HG03439 (cell line): ENCODE results near the gene ARHGEF26.

Experiments
- ATAC-seq: cut with Tn5 transposase; IDR thresholded peaks from one replicate; pipeline ENCODE4 v1.9.1; 2021; ENCODE audit warnings: mild to moderate bottlenecking, moderate library complexity; ENCODE audit not compliant: unreplicated experiment

ARHGEF26 gene

DNA sequence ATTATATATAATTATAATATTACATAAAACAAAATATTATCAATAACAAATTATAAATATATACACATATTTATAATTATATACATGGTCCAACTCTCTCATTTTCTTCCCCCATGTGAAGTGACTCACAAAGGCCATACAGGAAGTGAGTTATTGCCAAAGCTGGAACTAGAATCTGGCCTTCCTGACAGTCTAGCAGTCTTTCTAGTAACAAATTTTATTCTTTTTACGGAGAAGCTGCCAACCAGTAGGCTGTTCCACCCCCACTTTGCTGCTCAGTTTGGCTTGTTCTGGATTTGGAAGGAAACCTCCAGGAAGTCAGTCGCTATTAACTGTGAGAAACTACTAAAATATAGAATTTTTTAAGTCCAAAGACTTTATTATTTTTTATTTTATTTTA is 123.5 kb downstream of the ARHGEF26 start:
- no peak for ATAC-seq

DNA sequence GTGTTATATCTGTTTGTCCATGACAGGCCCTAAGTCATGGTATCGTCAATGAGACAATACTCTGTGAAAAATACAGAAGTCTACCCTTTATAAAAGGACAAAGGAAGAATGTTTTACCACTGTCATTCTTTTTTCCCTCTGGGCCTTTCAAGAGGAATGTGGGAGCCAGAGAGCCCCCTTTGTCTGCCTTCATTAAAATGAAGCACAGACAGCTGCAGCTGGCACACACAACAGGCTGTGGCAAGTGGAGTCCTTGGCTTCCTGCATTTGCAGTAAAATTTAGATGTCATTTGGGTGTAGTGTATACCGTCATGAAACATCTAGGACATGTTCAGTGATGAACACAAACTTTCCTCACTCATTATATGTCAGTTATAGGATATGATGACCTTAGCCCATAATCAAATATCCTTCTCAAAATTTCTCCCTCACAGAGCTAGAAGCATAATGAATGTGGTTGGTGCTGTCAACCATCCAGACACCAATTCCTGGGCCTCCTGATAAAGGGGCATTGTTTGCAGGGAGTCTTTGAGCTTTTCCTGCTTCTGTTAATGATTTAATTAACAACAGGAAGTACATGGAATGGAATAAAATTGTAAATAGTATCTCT is 126.7 kb downstream of the ARHGEF26 start:
- ATAC-seq, result no peak

DNA sequence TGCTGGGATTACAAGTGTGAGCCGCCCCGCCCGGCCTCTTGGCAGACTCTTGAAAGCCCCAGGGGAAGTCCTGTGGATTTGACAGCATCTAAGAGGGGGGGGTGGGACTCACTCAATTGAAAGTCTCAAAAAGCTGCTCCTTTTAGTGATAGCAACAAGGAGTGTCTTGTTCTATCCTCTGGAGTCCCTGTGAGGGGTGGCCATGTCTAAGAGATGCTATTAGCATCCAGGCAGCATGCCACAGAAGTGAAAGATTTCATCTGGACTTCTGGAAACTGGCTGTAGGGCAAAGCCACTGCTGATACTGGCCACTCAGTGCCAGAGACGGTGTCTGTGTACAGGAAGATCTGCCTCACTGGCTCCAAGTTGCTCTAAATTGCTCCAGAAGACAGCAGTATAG is 129.1 kb downstream of the ARHGEF26 start:
- ATAC-seq, result no peak

DNA sequence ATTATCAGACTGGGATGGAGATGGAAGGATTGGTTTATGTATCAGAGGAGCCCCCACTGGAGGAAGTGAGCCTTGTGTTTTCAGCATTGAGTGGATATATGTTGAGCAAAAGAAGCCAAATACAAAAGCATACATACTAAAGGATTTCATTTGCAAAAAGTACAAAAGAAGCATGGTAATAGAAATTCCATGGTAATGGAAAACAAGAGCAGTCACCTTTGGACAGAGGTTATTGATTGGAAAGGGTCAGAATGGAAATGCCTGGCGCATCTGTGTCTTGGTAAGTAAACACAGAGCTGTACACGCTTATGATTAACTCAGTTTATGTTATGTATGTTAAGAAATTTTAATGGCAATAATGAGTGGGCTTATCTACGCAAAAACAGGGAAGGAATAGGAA is 130.4 kb downstream of the ARHGEF26 start:
- no peak for ATAC-seq

DNA sequence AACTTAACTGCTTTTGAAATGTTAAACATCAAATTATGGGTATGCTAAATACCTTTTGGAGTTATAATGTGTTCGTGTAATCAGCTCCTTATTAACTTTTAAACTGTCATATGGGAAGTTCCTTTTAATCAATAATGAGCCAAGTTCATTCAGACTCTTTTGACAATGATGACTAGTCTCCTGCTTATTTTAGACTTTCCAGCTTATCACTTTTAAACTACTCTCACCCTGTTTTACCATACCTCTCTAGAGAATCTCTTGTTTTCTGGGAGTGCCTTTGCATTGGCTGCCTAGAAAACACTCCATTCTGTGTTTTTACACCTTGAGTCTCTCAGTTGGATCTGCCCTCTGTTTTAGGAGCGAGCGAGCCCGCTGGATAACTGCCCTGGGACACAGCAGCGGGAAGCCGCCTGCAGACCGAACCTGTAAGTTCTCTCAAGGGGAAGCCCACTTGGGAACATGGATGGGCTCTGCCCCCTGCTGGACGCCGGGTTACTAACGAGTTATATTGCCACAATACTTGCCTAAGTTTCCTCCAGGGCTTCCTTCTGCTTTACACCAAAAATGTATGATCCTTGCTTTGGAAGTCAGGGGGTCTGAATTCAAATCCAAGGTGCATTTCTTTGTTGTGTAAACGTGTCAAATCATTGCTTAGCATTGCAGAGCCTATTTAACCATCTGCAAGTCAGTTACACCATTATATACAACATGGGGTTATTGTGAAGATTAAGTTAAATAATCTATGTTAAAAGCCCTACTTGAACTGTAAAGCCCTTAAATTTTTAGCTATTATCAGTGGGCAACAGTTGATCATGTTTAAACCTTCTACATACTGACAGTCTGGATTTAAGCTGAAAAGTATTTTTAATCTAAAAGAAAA is 131.8 kb downstream of the ARHGEF26 start:
- ATAC-seq, result peak; percentile 87

DNA sequence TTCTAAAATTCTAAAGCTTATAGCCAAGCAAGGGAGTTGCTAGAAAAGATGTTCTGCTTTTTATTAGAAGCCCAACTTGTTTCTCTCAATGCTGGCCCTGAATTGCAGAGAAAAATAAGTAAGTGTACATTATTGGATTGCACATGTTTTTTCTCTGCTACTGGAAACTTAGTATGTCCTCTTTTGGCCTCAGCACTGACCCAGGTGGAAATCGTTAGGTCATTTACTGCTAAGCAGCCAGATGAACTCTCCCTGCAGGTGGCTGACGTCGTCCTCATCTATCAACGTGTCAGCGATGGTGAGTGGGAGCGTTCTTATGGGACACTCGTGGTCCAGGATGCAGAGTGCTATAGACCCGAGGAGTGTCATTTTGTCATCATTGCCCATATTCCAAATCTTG is 133.3 kb downstream of the ARHGEF26 start:
- no peak for ATAC-seq

DNA sequence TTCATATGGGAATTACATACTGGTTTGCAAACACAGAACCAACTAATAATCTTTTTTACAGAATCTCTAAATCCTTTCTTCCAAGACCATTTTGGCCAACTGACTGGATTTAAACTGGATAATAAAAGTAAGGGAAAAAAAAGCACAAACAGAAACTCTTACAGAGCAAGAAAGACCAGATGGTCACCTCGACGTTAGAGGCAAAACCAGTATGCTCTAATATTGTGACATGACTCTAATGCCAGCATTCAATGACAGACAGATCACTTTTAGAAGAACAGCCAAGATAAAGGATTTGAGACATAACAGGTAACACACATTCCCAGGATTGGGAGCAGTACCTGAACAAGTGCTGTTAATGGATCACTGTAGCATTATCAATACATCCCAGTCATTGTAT is 152.2 kb downstream of the ARHGEF26 start:
- no peak for ATAC-seq

DNA sequence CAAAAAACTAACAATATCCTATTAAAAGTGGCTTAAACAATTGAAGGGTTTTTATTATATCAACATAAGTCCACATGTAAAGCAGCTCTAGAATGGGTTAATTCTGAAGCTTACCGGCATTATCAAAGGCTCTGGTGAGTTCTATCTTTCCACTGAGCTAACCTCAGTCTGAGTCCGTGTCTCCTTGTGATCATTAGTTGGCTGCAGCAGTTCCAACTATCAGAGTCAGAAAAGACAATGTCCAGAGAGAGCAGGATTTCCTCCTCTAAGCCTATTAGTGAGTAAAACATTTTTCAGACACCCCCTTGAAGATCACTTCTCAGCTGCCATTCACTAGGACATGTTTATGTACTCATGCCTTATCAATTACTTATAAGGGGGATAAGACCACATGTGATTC is 153.2 kb downstream of the ARHGEF26 start:
- ATAC-seq, result no peak

DNA sequence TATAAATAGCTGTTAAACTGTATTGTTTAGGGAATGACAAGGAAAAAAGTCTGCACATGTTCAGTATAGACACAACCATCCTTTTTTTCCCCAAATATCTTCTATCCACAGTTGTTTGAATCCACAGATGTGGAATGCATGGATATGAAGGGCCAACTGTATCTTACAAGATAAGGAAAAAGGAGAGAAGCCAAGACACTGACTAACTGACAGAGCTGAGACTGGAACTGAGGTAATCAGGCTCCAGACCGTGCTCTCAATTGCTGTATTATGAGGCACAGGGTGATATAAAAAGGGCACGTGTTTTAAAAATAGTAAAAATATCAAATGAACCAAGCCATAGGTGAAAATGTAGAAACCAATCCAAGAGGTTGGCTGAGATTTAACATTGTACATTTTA is 154.1 kb downstream of the ARHGEF26 start:
- no peak for ATAC-seq

DNA sequence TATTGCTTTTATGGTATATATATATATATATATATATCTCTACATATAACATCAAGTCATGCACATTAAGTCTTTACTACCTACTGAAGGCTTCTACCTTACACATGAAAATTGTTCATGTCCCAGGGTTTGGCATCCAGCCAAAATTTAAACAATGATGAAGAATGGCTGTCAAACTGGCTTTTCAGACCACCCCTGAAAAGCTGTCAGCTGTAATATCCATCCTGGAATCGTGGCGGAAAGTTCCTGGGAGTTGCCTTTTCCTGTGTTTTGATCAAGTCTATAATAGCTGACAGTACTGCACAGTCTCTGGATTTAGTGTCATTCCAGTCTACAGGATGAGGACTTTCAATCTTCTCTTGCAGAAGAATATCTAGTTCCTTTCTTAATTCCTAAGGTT is 154.8 kb downstream of the ARHGEF26 start:
- ATAC-seq, result no peak

DNA sequence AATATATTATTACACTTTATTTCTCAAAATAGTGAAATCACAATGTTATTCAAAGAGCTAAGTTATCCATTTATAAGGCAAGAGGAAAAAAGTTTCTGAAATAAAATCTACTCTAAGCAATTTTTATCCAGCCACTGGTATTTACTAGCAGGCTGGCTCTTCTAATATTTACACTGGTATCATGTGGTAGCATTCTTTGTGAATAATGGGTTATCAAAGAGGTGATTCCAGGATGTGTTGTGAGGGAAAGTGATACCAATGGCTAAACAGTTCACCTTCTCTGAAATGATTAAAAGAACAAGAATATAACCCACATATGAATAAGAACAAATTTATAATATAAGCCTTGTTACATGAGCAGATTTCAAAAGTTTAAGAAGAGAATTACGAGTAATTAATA is 159.0 kb downstream of the ARHGEF26 start:
- ATAC-seq, result no peak

DNA sequence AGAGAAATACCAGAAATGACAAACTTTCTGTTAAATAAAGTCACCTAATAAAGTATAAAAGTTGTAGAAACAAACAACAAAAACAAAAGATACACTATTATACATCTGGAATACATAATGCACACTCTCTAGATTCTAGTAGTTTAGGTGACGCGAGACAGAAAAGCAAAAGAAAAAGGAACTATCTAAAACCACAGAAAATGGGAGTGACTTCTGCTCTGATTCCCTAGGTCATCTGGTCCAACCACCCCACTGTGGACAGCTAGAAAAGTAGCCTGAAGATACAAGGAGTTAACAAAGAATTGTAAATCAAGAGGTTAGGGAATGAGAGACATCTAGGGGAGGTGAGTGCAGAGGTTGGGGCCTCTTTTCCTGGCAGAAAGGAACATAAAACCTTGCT is 164.0 kb downstream of the ARHGEF26 start:
- ATAC-seq, result no peak

DNA sequence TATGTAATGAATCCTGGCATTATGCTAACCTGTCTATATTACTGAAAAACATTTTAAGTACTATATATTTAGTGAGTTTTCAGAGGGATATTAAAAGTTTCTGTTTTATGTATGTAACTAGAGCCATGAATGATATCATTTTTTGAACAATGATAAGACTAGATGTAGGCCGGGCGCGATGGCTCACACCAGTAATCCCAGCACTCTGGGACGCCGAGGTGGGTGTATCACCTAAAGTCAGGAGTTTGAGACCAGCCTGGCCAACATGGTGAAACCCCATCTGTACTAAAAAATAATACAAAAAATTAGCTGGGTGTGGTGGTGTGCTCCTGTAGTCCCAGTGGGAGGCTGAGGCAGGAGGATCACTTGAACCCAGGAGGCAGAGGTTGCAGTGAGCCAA is 169.0 kb downstream of the ARHGEF26 start:
- ATAC-seq, result no peak

DNA sequence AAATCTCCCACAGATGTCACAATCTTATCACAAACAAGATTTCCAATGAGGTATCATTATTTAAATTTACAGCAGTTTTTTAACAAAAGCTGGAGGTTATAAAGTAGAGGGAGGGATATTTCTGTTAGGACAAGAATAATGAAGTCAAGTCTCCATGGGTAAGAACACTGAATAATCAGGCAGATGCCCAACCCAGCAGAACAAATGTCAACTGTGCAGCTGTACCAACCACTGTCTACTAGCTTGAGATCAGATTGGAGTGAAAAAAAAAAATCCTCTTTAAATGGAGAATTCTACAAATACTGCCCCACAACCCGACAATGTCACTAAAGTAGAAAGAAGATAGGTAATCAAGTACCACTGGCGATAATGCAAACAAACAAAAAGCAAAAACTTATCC is 172.8 kb downstream of the ARHGEF26 start:
- ATAC-seq, result no peak

DNA sequence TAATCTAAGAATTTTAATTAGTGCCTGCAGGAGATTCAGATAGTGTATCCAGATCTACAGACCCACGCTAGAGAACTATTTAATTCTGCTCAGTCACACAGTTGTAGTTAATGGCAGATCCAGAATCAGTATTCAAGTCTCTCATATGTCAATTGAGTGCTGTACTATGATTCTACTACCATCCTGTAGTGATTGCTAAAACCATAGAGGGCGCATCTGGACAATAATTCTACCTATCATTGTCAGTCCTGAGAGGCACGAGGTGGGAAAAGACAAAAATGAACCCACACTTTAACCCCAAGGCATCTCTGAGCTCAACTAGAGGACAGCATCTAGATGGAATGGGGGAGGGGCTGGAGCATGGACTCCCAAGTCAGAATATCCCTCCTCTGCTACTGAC is 180.4 kb downstream of the ARHGEF26 start:
- no peak for ATAC-seq

DNA sequence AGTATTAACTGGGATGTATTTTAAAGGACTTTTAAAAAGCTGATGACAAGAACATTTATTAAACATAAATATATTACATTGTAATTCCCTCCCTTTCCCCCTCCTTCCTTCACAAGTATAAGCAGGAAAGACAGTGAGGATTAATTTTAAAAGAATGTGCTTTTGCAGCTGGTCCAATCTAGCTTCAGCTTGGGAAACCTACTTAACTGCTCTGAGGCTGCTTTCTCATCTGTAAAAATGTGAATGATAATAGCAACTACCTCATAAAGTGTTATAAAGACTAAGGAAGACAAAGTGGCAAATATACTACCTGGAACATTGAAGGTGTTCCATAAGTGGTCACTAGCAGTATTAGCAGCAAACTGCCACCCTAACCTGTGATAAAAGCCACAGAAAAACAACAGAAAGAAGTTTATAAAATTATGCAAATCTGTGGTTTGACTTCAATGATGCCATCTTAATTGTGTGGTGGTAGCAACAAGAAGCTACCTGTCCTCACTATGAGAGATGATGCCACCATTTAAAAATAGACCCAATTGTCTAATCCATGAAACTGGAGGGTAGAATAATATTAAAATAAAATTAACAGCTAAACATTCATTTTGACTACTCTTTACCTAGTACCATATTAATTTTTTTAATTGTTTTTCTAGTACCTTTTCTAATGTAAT is 183.1 kb downstream of the ARHGEF26 start:
- ATAC-seq, result no peak

DNA sequence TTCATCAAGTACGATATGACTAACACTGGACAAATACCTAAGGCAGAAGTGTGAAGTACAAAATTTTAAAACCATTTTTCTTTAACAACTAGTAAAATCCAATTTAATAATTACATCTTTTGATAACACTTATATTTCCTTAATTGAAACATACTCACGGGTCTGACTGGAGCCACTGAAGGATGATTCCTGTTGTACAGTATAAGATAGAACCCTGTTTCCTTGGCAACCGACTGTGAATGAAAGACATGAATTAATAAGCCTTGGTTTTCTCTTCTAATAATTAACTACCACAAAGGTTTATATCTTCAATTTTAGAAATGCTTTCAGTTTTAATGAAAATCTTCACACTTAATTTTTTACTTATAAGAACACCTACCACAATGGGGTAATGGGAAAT is 183.7 kb downstream of the ARHGEF26 start:
- no peak for ATAC-seq

DNA sequence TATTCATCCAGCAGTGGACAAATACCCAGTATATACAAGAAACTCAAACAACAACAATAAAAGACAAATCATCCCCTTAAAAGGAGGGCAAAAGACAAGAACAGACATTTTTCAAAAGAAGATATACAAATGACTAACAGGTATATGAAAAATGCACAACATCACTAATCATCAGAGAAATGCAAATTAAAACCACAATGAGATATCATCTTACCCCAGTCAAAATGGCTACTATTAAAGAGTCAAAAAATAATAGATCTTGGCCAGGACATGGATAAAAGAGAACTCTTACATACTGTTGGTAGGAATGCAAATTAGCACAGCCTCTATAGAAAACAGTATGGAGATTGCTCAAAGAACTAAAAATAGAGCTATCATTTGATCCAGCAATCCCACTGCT is 186.2 kb downstream of the ARHGEF26 start:
- ATAC-seq, result no peak
